BJ (cell line): ENCODE measurements around the gene FAT2. TPM values are rescaled to one million over a fixed set of nuclear protein-coding genes. Genes with fewer than 3 reads are reported as not detected.

Experiments used
- CTCF ChIA-PET: fragments of 350-600 bp; formaldehyde crosslinking; extraction: SDS; loops from one replicate; lab custom pipeline; 2021; ENCODE audit warnings: antibody characterized with exemption, inconsistent platforms; lab: Yijun Ruan, JAX
- POLR2A ChIA-PET: fragments of 300-600 bp; sonication (Branson Sonifier 250); formaldehyde crosslinking; extraction: SDS; loops from one replicate; lab custom pipeline; 2021; ENCODE audit warnings: antibody characterized with exemption; lab: Charles Lee
- DNase-seq: peaks from one replicate; pipeline ENCODE4 v3.0.0-alpha.2; 2011; ENCODE audit warnings: low read depth
- H3K27me3 ChIP-seq: 2 replicates; pipeline ENCODE4 v1.6.0; 2011; ENCODE audit warnings: low read length; ENCODE audit not compliant: control insufficient read depth, insufficient read depth
- H3K36me3 ChIP-seq: 2 replicates; pipeline ENCODE4 v1.5.1; 2011; ENCODE audit warnings: low read length; ENCODE audit not compliant: control insufficient read depth, insufficient read depth
- H3K4me3 ChIP-seq: 2 replicates; pipeline ENCODE4 v1.5.1; 2011; ENCODE audit warnings: low read depth, mild to moderate bottlenecking, control low read depth, low read length
- CTCF ChIP-seq: IDR thresholded peaks from 2 replicates; pipeline ENCODE4 v1.5.1; 2011; ENCODE audit warnings: low read depth, mild to moderate bottlenecking, control low read depth, inconsistent platforms, low read length, moderate library complexity; ENCODE audit not compliant: insufficient read depth
- polyA plus RNA-seq: library from polyadenylated mRNA; depleted of rRNA; stranded (reverse); fragments of >200 nt; gene quantifications from 2 replicates; pipeline ENCODE4 v1.2.3, GENCODE V29; 2011; rRNA removed

FAT2 gene
- polyA plus RNA-seq, 1 experiment, result not detected

- no peak for TF ChIP-seq CTCF
- H3K27me3 ChIP-seq, result no peaks in the 10 kb centered on the region
- ChIA-PET POLR2A (no interaction called here), CTCF (no interaction called here)
- DNase-seq, result no peak
- H3K4me3 ChIP-seq, result no peak overlapping the region
- no peaks in the 10 kb centered on the region for H3K36me3 ChIP-seq
Observed at GRCh38 chr5:151550146-151550545, 41.0 kb downstream of the FAT2 start.

- no peak for DNase-seq
- H3K4me3 ChIP-seq, result no peak overlapping the region
- no peaks in the 10 kb centered on the region for H3K36me3 ChIP-seq
- POLR2A ChIA-PET, result no interaction called here
- no peaks in the 10 kb centered on the region for H3K27me3 ChIP-seq
- CTCF ChIA-PET, result no interaction called here
- no peak for TF ChIP-seq CTCF
Observed at GRCh38 chr5:151549713-151550112, 41.4 kb downstream of the FAT2 start.

GRCh38 chr5:151547364-151547763 is 43.8 kb downstream of the FAT2 start:
- ChIA-PET POLR2A (no interaction called here), CTCF (interaction anchor here (1.2 kb wide), 1 partner anchor 18 kb away, joined by 4 read pairs; no protein-coding TSS in a partner anchor)
- H3K27me3 ChIP-seq, result no peaks in the 10 kb centered on the region
- no peak for DNase-seq
- H3K36me3 ChIP-seq, result no peaks in the 10 kb centered on the region
- H3K4me3 ChIP-seq, result no peak overlapping the region
- no peak for TF ChIP-seq CTCF

- POLR2A ChIA-PET, result no interaction called here
- Histone ChIP-seq H3K36me3 (no peaks in the 10 kb centered on the region), H3K4me3 (no peak overlapping the region), H3K27me3 (no peaks in the 10 kb centered on the region; the same call in 1 of the 2 replicates)
- no peak for TF ChIP-seq CTCF
- DNase-seq, result no peak
- CTCF ChIA-PET, result no interaction called here
Observed at GRCh38 chr5:151541571-151541970, 49.6 kb downstream of the FAT2 start.

Other genes with a start within 250 kb of the FAT2 start
- not detected in 2 replicates for gene SLC36A2, start 243.8 kb downstream of the FAT2 start, polyA plus RNA-seq
- gene SLC36A1, start 143.7 kb downstream of the FAT2 start, polyA plus RNA-seq, result 21.2 and 26.0 TPM in 2 replicates
- 14,419 and 17,277 TPM in 2 replicates for gene SPARC, start 95.6 kb upstream of the FAT2 start, polyA plus RNA-seq
- 156 and 187 TPM in 2 replicates for gene ATOX1, start 167.3 kb upstream of the FAT2 start, polyA plus RNA-seq
- gene G3BP1, start 180.6 kb upstream of the FAT2 start, polyA plus RNA-seq, result 59.1 and 100 TPM in 2 replicates